Sigmoid colon (tissue), 7 donors: Measurements from ENCODE around the gene ENGASE. TPM values are rescaled to one million over a fixed set of nuclear protein-coding genes. Genes with fewer than 3 reads are reported as not detected.

ENCODE experiments used
- DNase-seq: peaks from one replicate; pipeline ENCODE4 v3.0.0-alpha.2; 2019
- H3K27ac ChIP-seq, 4 donors: fragments of 200-600 bp; sonication (generic); one replicate each; pipeline ENCODE4 v1.5.1; 2016 to 2019; ENCODE audit warnings: mild to moderate bottlenecking in 1 of 4
- H3K27me3 ChIP-seq, 3 donors: fragments of 200-600 bp; sonication (generic); one replicate each; pipeline ENCODE4 v1.5.1; 2019; ENCODE audit warnings: mild to moderate bottlenecking in 1 of 3
- H3K36me3 ChIP-seq, 4 donors: fragments of 200-600 bp; sonication (generic); one replicate each; pipeline ENCODE4 v1.5.1; 2016 to 2019
- H3K4me1 ChIP-seq, 4 donors: fragments of 200-600 bp; sonication (generic); one replicate each; pipeline ENCODE4 v1.5.1; 2017 to 2019
- H3K4me3 ChIP-seq, 4 donors: fragments of 200-600 bp; sonication (generic); one replicate each; pipeline ENCODE4 v1.5.1; 2017 to 2019; ENCODE audit warnings: mild to moderate bottlenecking in 2 of 4, moderate library complexity in 1 of 4
- H3K9me3 ChIP-seq, 4 donors: fragments of 200-600 bp in 3 of 4; sonication (generic) in 3 of 4; one replicate each; pipeline versions ENCODE4 v1.5.1 to v1.6.1; 2013 to 2019
- EP300 ChIP-seq, 4 donors: sonication (generic); formaldehyde crosslinking; IDR thresholded peaks; one replicate each; pipeline ENCODE4 v1.6.1; 2017; ENCODE audit warnings: antibody characterized with exemption in 4 of 4
- POLR2A ChIP-seq, 2 donors: fragments of 450-650 bp; IDR thresholded peaks; one replicate each; pipeline ENCODE4 v1.6.1; 2016; ENCODE audit warnings: antibody characterized with exemption in 2 of 2, mild to moderate bottlenecking in 2 of 2, moderate library complexity in 2 of 2
- POLR2AphosphoS5 ChIP-seq, 4 donors: sonication (generic); formaldehyde crosslinking; IDR thresholded peaks; one replicate each; pipeline ENCODE4 v1.6.1; 2017; ENCODE audit warnings: antibody characterized with exemption in 4 of 4
- WGBS, 2 donors: extraction: QIAGEN DNeasy Blood & Tissue Kit; methylation state at CpG; one replicate each; pipeline ENCODE4 v1.1.7; 2013; 5-methylcytosine and 5-hydroxymethylcytosine counted together
- intact Hi-C: fragments of 100-400 bp; cut with DNase I; formaldehyde crosslinking; loops from one replicate; pipeline ENCODE4 v1.15.1; 2023
- polyA plus RNA-seq, 3 donors: library from polyadenylated mRNA; stranded (reverse); fragments of 200-250 nt; gene quantifications; one replicate each; pipeline ENCODE4 v1.2.3, GENCODE V29; 2013
- total RNA-seq, 4 donors: library from RNA; depleted of rRNA; stranded (reverse); fragments of >200 nt; gene quantifications; one replicate each; pipeline ENCODE4 v1.1.0, GENCODE V29; 2016
- TF ChIP-seq, protein P1 (sequence below), 4 experiments: fragments of 450-650 bp in 3 of 4; fragments of 200-600 bp in 1 of 4; IDR thresholded peaks; one replicate each; pipeline ENCODE4 v1.5.1; 2016 to 2019; ENCODE audit warnings: antibody characterized with exemption in 4 of 4, mild to moderate bottlenecking in 3 of 4, moderate library complexity in 2 of 4
- donor health status: healthy with polysubstance abuse.
- donor health status: Bipolar disorder and iron deficiency.
- donor health status: healthy.

ENGASE gene
- total and polyA plus RNA-seq, 7 donors, result 7.2 to 55.9 (median 14.3) TPM

GRCh38 chr17:79112471-79112870 is 37.8 kb downstream of the ENGASE start:
- peaks cover 0 to 33% (median 21%) of the 10 kb centered on the region in 4 donors for H3K4me1 ChIP-seq
- intact Hi-C loops, result no loop called here
- no peaks in the 10 kb centered on the region for H3K27me3 ChIP-seq
- 88 to 91% methylated on average over 11 of the region's 11 CpGs for WGBS, 2 donors
- no peak overlapping the region for H3K27ac ChIP-seq
- no peak overlapping the region for H3K4me3 ChIP-seq
- TF ChIP-seq POLR2AphosphoS5 (IDR thresholded peaks at IDR 0.05) (no peak), POLR2A (IDR thresholded peaks at IDR 0.05) (no peak)
- no peak for DNase-seq
- H3K36me3 ChIP-seq, result peaks cover 0 to 51% (median 13%) of the 10 kb centered on the region in 4 donors
- no peaks in the 10 kb centered on the region for H3K9me3 ChIP-seq

DNA sequence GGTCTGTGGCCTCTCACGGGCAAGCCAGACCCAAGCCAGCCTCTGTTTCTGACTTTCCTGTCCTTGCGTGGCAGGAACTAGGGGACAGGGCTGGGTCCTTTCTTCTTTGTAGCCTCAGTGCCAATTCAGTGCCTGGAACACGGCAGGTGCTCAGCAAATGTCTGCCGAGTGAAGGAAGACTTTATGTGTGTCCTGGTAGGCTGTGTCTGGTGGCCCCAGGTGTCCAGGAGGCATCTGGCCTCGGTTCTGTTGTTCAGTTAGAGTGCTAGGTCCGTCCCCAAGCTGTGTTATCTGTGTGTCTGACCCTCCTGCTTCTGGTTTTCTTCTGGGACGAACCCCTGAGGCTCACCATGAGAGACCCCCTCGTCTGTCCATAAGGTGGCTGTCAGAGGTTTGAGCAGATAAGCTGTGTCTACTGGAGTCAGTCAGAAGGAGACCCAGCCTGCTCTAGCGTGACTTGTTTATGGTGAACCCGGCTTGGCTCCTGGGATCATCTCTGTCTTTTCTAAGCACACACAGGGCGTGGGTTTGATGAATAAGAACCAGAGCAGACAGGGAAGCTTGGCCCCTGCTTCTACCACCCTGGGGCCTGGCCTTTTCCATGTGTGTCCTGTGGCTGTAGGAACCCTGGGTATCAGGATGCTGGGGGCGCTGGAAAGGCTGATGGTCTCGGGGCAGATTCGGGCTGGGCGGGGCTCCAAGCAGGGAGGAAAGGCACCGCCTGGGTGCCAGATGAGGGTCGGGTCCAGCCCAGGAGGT is 39.3 kb downstream of the ENGASE start:
- Histone ChIP-seq H3K27ac (no peak overlapping the region), H3K4me3 (no peak overlapping the region), H3K4me1 (peaks cover 0 to 33% (median 21%) of the 10 kb centered on the region in 4 donors), H3K27me3 (no peaks in the 10 kb centered on the region), H3K36me3 (peaks cover 0 to 37% (median 7%) of the 10 kb centered on the region in 4 donors), H3K9me3 (no peaks in the 10 kb centered on the region)
- no peak for DNase-seq
- intact Hi-C loops, result no loop called here
- no peak for TF ChIP-seq EP300 (IDR thresholded peaks at IDR 0.05)
- TF ChIP-seq, protein P1, sequence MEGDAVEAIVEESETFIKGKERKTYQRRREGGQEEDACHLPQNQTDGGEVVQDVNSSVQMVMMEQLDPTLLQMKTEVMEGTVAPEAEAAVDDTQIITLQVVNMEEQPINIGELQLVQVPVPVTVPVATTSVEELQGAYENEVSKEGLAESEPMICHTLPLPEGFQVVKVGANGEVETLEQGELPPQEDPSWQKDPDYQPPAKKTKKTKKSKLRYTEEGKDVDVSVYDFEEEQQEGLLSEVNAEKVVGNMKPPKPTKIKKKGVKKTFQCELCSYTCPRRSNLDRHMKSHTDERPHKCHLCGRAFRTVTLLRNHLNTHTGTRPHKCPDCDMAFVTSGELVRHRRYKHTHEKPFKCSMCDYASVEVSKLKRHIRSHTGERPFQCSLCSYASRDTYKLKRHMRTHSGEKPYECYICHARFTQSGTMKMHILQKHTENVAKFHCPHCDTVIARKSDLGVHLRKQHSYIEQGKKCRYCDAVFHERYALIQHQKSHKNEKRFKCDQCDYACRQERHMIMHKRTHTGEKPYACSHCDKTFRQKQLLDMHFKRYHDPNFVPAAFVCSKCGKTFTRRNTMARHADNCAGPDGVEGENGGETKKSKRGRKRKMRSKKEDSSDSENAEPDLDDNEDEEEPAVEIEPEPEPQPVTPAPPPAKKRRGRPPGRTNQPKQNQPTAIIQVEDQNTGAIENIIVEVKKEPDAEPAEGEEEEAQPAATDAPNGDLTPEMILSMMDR (IDR thresholded peaks at IDR 0.05), result no peak
- no peak for TF ChIP-seq POLR2AphosphoS5 (IDR thresholded peaks at IDR 0.05)
- no peak for TF ChIP-seq POLR2A (IDR thresholded peaks at IDR 0.05)
- 19 to 64% methylated on average over 17 of the region's 17 CpGs for WGBS, 2 donors

GRCh38 chr17:79114458-79115301 is 40.1 kb downstream of the ENGASE start:
- 9 to 51% methylated on average over 30 of the region's 30 CpGs for WGBS, 2 donors
- DNase-seq, result peak; percentile 83
- H3K36me3 ChIP-seq, result peaks cover 0 to 32% (median 2%) of the 10 kb centered on the region in 4 donors
- peaks cover 0 to 33% (median 21%) of the 10 kb centered on the region in 4 donors for H3K4me1 ChIP-seq
- H3K27me3 ChIP-seq, result no peaks in the 10 kb centered on the region
- H3K4me3 ChIP-seq, result no peak overlapping the region
- intact Hi-C loops, result no loop called here
- H3K9me3 ChIP-seq, result no peaks in the 10 kb centered on the region
- peak overlapping the region in 1 of 4 donors; percentile 45 for H3K27ac ChIP-seq
- TF ChIP-seq, protein P1 (IDR thresholded peaks at IDR 0.05), result no peak

- WGBS, 2 donors, result 24 to 69% methylated on average over 22 of the region's 22 CpGs
- intact Hi-C loops, result no loop called here
- DNase-seq, result no peak
- Histone ChIP-seq H3K4me1 (peaks cover 0 to 33% (median 21%) of the 10 kb centered on the region in 4 donors), H3K9me3 (no peaks in the 10 kb centered on the region), H3K27me3 (no peaks in the 10 kb centered on the region), H3K4me3 (no peak overlapping the region), H3K36me3 (peaks cover 0 to 25% (median 2%) of the 10 kb centered on the region in 4 donors), H3K27ac (peak overlapping the region in 1 of 4 donors; percentile 45)
- no peak for TF ChIP-seq POLR2A (IDR thresholded peaks at IDR 0.05)
- TF ChIP-seq, protein P1 (IDR thresholded peaks at IDR 0.05), result no peak
- no peak for TF ChIP-seq POLR2AphosphoS5 (IDR thresholded peaks at IDR 0.05)
- TF ChIP-seq EP300 (IDR thresholded peaks at IDR 0.05), result no peak
These were observed 40.9 kb downstream of the ENGASE start for GRCh38 chr17:79115487-79115886.
